ENCODE data around the gene CD86.

GRCh38 chr3:122123850-122124249, 68.7 kb downstream of the CD86 start:
- TF ChIP-seq CTCF (IDR thresholded peaks at IDR 0.05), result no peak
- TF ChIP-seq POLR2A (IDR thresholded peaks at IDR 0.05), result no peak

All from thyroid gland (tissue), 4 donors.